BJ (cell line): ENCODE measurements around the gene THEM4. TPM values are rescaled to one million over a fixed set of nuclear protein-coding genes. Genes with fewer than 3 reads are reported as not detected.

Experiments used
- CTCF ChIA-PET: fragments of 350-600 bp; formaldehyde crosslinking; extraction: SDS; loops from one replicate; lab custom pipeline; 2021; ENCODE audit warnings: antibody characterized with exemption, inconsistent platforms; lab: Yijun Ruan, JAX
- POLR2A ChIA-PET: fragments of 300-600 bp; sonication (Branson Sonifier 250); formaldehyde crosslinking; extraction: SDS; loops from one replicate; lab custom pipeline; 2021; ENCODE audit warnings: antibody characterized with exemption; lab: Charles Lee
- DNase-seq: peaks from one replicate; pipeline ENCODE4 v3.0.0-alpha.2; 2011; ENCODE audit warnings: low read depth
- H3K27me3 ChIP-seq: 2 replicates; pipeline ENCODE4 v1.6.0; 2011; ENCODE audit warnings: low read length; ENCODE audit not compliant: control insufficient read depth, insufficient read depth
- H3K36me3 ChIP-seq: 2 replicates; pipeline ENCODE4 v1.5.1; 2011; ENCODE audit warnings: low read length; ENCODE audit not compliant: control insufficient read depth, insufficient read depth
- H3K4me3 ChIP-seq: 2 replicates; pipeline ENCODE4 v1.5.1; 2011; ENCODE audit warnings: low read depth, mild to moderate bottlenecking, control low read depth, low read length
- CTCF ChIP-seq: IDR thresholded peaks from 2 replicates; pipeline ENCODE4 v1.5.1; 2011; ENCODE audit warnings: low read depth, mild to moderate bottlenecking, control low read depth, inconsistent platforms, low read length, moderate library complexity; ENCODE audit not compliant: insufficient read depth
- polyA plus RNA-seq: library from polyadenylated mRNA; depleted of rRNA; stranded (reverse); fragments of >200 nt; gene quantifications from 2 replicates; pipeline ENCODE4 v1.2.3, GENCODE V29; 2011

The THEM4 gene
- polyA plus RNA-seq, 1 experiment: 11.7 TPM

GRCh38 chr1:151923422-151923821 lies 14.1 kb upstream of the THEM4 start:
- CTCF ChIA-PET: interaction anchor here (0.7 to 1.9 kb wide), 4 partner anchors 8 to 84 kb away, joined by 3 to 7 read pairs (median 4); no protein-coding TSS in a partner anchor
- no peak for DNase-seq
- H3K4me3 ChIP-seq: no peak overlapping the region
- H3K27me3 ChIP-seq: peaks cover 4% of the 10 kb centered on the region
- TF ChIP-seq CTCF: no peak
- H3K36me3 ChIP-seq: no peaks in the 10 kb centered on the region
- POLR2A ChIA-PET: no interaction called here

- no peak for DNase-seq
- POLR2A ChIA-PET: no interaction called here
- TF ChIP-seq CTCF: no peak
- no peaks in the 10 kb centered on the region for H3K36me3 ChIP-seq
- CTCF ChIA-PET: interaction anchor here (0.6 to 2.4 kb wide), 7 partner anchors 10 to 83 kb away, joined by 3 to 9 read pairs (median 4); partner anchors contain the start of gene THEM4
- H3K4me3 ChIP-seq: no peak overlapping the region
- peaks cover 4% of the 10 kb centered on the region; the same call in 1 of the 2 replicates for H3K27me3 ChIP-seq
Measured at GRCh38 chr1:151920149-151920548, 10.8 kb upstream of the THEM4 start.

- no peaks in the 10 kb centered on the region for H3K36me3 ChIP-seq
- ChIA-PET POLR2A (no interaction called here), CTCF (interaction anchor here (1.1 to 2.0 kb wide), 3 partner anchors 14 to 79 kb away, joined by 3 to 9 read pairs (median 7); no protein-coding TSS in a partner anchor)
- DNase-seq: no peak
- H3K4me3 ChIP-seq: no peak overlapping the region
- TF ChIP-seq CTCF: no peak
- peaks cover 4% of the 10 kb centered on the region; the same call in 1 of the 2 replicates for H3K27me3 ChIP-seq
Measured at GRCh38 chr1:151918819-151919610, 9.7 kb upstream of the THEM4 start.

- Histone ChIP-seq H3K36me3 (no peaks in the 10 kb centered on the region), H3K4me3 (no peak overlapping the region), H3K27me3 (peaks cover 4% of the 10 kb centered on the region; the same call in 1 of the 2 replicates)
- DNase-seq: no peak
- ChIA-PET CTCF (no interaction called here), POLR2A (no interaction called here)
- TF ChIP-seq CTCF: no peak
Measured at GRCh38 chr1:151918156-151918555, 8.8 kb upstream of the THEM4 start.

GRCh38 chr1:151916726-151917370 lies 7.5 kb upstream of the THEM4 start:
- no peak for DNase-seq
- no peak for TF ChIP-seq CTCF
- POLR2A ChIA-PET: no interaction called here
- Histone ChIP-seq H3K36me3 (no peaks in the 10 kb centered on the region), H3K27me3 (peaks cover 4% of the 10 kb centered on the region; the same call in 1 of the 2 replicates), H3K4me3 (no peak overlapping the region)
- CTCF ChIA-PET: no interaction called here
